GM19372 (cell line): Measurements from ENCODE around the gene OR52R1.
"Not testable (repeated sequence)": the region's sequence is repeated elsewhere in the genome, so short reads cannot be mapped to it uniquely, and the experiment has no call there.

Experiments
- ATAC-seq: cut with Tn5 transposase; IDR thresholded peaks from one replicate; pipeline ENCODE4 v1.9.1; 2021; ENCODE audit warnings: mild to moderate bottlenecking, low read depth, moderate library complexity; ENCODE audit not compliant: unreplicated experiment

OR52R1 gene

DNA sequence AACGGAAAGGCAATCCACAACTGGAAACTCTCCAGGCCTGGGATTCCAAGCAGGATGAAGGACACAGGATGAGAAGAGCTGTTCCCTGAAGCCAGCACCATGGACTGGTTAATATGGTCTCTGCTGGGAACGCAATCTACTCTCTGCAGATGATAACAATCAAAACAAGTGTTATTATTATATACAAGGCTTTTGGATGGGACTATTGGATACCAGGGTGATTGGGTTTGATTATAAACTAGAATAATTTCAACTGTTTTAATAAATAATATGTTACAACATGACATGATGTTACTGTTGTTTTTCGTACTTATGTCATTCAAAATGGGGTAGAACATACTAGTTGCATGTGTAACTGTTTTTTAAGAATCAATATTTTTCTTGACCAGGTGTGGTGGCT lies at the start of gene OR52R1:
Gene OR52R1, minus strand, starts transcription at position 101 of the 400 bp plus-strand sequence. Its CDS starts 0 bp downstream, at position 101.
- no peak for ATAC-seq

GRCh38 chr11:4851033-4851432 lies 46.9 kb upstream of the OR52R1 start:
- ATAC-seq = no peak

DNA sequence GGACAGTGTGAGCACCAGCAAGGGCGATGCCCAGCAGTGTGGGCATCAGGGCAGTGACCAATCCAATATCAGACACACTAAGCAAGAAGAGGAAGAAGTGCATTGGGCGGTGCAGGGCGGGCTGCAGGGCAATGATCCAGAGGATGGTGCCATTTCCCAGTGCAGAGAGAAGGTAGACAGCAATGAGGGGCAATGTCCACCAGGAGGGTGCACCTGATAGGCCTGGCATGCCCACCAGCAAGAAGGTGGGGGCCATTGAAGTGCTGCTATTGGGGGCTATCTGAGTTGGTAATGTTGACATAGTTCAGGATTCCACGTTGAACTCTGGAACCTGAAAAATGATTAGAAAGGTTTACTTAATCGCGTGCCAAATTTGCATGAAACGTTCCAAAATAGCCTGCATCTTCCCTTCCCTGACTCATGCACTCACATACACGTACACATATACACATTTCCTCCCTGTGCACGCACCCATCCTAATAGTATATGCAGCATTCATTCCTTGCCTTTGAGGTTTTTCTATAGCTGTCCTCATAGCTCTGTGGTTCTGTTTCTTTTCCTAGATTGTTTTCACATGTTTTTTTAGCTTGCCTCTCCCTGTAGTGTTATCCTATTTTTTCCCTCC lies 44.8 kb upstream of the OR52R1 start, which contains the start of gene OR51S1:
Gene OR51S1, minus strand, starts transcription at position 301 of the 625 bp plus-strand sequence. Its CDS starts 0 bp downstream, at position 301.
- no peak for ATAC-seq

DNA sequence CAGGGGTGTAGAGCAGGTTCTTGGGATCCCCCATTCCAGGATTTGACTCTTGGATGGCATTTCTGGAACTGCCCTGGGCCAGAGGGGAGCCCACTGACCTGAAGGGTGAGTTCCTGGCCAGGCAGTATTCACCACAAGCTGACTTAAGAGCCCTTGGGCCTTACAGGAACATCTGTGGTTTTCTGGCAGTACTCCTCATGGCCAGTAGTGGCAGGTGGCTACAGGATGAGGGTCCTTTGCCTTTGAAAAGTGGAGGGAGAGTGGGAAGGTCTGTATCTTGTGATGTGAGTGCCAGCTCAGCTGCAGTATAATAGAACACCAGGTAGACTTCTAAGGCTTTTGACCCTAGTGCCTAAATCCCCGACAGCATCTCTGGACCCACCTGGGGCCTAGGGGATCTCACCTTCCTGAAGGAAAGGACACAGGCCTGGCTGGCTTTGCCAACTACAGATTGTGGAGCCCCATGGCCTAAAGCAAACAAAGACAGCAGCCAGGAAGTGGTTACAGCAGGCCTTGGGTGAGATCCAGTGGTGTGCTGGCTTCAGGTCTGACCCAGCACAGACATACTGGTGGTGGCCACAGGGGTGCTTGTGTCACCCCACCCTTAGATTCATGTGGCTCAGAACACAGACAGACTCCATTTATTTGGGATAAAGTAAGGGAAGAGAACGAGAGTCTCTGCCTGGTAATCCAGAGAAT lies 35.8 kb upstream of the OR52R1 start:
- no peak for ATAC-seq

DNA sequence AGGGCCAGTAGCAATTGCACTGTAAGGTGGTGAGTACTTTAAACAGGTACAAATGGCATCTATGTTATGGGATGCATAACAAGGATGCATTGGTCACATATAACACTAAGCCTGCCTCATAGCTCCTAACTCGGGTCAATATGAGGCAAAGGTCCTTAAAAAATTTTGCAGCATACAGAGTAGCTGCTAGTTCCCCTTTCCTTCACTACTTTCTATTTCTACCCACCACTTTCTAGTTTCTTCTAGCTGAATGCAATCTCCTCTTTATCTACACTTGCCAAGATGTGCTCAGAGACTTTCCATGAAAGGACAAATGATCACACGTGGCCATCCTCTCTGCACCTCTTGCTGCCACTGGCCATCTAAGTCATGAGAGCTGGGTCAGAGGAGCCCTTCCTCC lies 26.7 kb upstream of the OR52R1 start:
- no peak for ATAC-seq

DNA sequence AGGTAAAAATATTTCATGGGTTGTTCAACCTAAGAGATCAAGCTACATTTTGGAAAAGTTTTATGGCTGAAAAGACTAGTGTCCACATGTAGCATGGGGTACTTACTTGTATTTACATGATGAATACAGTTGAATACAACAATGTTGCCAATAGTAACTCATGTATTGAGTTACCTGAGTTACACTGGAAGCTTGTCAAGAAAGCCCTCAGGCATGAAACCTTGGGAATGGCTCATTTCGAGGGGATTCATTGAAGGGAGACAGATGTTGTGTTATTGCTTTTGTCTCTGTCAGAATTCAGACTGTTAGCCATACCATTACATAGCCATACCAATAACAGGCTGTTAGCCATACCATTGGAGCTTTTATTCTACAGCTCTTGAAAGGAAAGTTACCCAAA lies 26.2 kb upstream of the OR52R1 start:
- ATAC-seq = no peak

GRCh38 chr11:4826425-4826824 lies 22.2 kb upstream of the OR52R1 start:
- ATAC-seq = no peak

DNA sequence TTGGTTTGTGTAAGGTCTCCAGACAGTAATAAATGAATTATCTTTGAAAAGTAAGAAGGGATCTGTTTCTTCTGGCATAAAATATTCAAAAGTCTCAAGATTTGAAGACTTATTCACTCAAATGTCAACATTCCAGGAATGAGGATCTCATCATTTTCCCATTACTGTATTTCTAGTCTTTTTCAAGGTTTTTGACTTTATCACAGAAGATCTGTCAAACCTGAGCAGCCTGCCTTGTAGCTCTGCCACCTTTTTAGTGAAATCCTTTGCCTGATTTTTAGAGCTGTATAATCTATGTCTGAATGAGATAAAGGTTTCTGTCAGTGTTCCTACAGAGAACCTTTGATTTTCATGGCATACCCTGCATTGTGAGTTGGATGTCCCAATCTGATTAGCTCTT lies 21.0 kb upstream of the OR52R1 start:
- ATAC-seq = no peak

DNA sequence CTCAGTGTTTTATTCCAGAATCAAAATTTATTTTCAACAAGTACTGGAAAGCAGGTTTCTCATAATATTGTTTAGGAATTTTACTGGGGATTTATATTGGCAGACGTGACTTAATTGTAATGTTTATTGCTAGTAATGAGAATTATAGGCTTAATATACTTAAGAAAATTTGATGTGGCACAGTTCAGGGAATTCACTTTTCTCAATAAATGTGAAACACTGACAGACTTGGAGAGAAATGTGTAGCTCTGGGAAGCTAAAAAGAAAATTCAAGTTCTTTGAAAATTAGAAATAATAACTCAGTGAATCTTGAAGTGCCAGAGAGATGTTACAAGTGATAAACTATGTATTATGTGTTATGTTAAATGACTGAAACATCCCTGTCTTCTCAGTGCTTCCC lies 16.8 kb upstream of the OR52R1 start, which contains the start of gene OR51F2:
Gene OR51F2, plus strand, starts transcription at position 301 of the 400 bp plus-strand sequence. CDS start 101 bp downstream, outside the sequence.
- ATAC-seq = no peak

GRCh38 chr11:4809246-4809645 lies 5.1 kb upstream of the OR52R1 start:
- no peak for ATAC-seq

GRCh38 chr11:4808476-4808875 lies 4.3 kb upstream of the OR52R1 start:
- no peak for ATAC-seq

GRCh38 chr11:4801316-4801715 lies 2.9 kb downstream of the OR52R1 start:
- not testable (repeated sequence) for ATAC-seq

DNA sequence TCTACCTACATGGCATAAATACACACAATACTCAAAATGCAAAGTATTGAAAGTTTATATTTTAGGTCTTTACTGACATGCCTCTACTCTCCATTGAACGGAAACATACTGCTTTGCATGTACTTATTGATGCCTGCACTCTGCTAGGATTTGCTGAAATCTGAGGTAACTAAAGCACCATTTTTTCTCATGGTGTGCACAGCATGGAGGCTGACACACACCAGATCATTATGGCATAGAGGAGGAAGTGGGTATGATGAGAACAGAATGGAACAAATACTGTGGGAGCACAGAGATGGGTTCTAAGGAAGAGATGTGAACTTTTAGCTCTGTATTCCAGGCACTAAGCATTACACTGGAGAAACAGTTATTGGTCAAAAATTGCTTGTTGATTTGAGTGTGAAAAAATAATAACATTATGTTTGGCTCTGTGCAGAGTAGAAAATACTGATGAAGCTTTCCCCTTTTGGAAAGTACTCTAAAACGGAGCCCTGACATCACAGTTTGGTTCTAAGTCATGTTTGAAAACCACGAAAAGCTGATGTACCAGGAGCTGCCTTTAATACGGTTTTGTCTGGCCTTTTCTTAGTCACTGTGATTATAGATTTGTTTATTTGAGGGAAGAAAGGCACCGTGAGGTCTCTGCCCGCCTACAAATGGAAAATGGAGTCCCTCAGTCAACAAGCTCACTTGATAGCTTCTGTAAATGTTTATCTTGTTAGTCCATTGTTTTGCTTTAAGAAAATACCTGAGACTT lies 5.6 kb downstream of the OR52R1 start:
- ATAC-seq = no peak

DNA sequence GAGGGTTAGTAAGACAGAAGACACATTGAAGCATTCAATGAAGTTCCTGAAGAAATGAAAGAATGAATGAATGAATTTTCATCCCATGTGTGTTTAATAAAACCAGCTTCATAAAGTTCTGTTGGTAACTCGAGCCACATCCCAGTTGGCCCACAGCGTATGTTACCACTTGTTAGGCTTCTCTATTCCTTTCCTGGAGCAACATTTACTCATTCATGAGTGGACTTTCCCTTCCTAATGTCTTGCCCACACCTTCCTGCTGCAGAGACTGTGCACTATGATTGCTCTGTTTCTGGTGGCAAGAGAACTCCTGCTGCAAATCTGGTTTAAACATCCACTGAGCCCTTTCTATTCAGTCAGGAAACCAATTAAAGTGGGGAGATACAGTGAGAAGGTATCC lies 7.0 kb downstream of the OR52R1 start:
- ATAC-seq = no peak

GRCh38 chr11:4782454-4782853 lies 21.7 kb downstream of the OR52R1 start:
- no peak for ATAC-seq

GRCh38 chr11:4769838-4770237 lies 34.3 kb downstream of the OR52R1 start, which contains the start of gene OR51F1:
Gene OR51F1, minus strand, starts transcription at chr11:4769938. Its CDS starts 0 bp downstream, at chr11:4769938.
- ATAC-seq = no peak

DNA sequence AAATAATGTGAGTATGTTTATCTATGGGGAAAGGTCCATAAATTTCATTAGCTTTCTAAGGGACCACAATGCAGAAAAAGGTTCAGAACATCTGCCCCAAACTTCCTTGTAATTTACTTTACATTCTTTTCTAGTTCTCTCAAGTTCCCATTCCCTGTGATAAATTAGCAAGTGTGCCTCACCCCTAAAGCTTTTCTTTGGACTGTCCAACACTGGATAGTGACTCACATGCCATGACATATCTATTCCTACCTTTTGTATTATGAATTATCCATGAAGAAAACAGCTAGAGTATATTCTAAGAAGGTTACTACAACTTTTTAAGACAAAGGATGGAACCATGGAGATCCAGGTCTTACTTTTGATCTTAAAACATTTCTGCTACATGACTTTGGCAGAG lies 36.1 kb downstream of the OR52R1 start:
- no peak for ATAC-seq

- no peak for ATAC-seq
These were observed 37.6 kb downstream of the OR52R1 start for GRCh38 chr11:4766420-4767043.

- ATAC-seq = no peak
These were observed 41.1 kb downstream of the OR52R1 start for GRCh38 chr11:4763096-4763495.
